ENCODE data around the gene LRRC43. TPM values are rescaled to one million over a fixed set of nuclear protein-coding genes. Genes with fewer than 3 reads are reported as not detected.

LRRC43 gene
- polyA plus RNA-seq, 1 donor from 2014 or later: 4.8 TPM

GRCh38 chr12:122162976-122163375, 19.9 kb upstream of the LRRC43 start:
- Histone ChIP-seq H2AFZ (ENCODE audit: low read depth, low read length) (no peak overlapping the region), H3K4me3 (ENCODE audit: low read length) (no peak overlapping the region), H3K9ac (ENCODE audit: low read length) (no peak overlapping the region), H3K36me3 (ENCODE audit: insufficient read depth, low read length) (no peaks in the 10 kb centered on the region), H3K9me3 (ENCODE audit: low read length) (no peaks in the 10 kb centered on the region), H3K79me2 (replicated peaks; ENCODE audit: insufficient read depth, low read length) (no peaks in the 10 kb centered on the region), H3K9me2 (ENCODE audit: insufficient read depth, low read length) (no peaks in the 10 kb centered on the region), H3K27me3 (ENCODE audit: insufficient read depth, low read depth, low read length) (no peaks in the 10 kb centered on the region), H3K4me2 (ENCODE audit: low read length) (no peak overlapping the region), H3K27ac (ENCODE audit: low read length) (no peak overlapping the region), H4K20me1 (ENCODE audit: insufficient read depth) (no peaks in the 10 kb centered on the region), H3F3A (ENCODE audit: insufficient read depth, low read length, poor library complexity, severe bottlenecking) (no peaks in the 10 kb centered on the region)
- no peak for TF ChIP-seq MXI1 (conservative IDR thresholded peaks at IDR 0.05; ENCODE audit: poor library complexity, severe bottlenecking)
- no peak for TF ChIP-seq RAD21 (conservative IDR thresholded peaks at IDR 0.05)
- TF ChIP-seq POLR2AphosphoS5 (IDR thresholded peaks at IDR 0.05): no peak
- no peak for TF ChIP-seq CTCF (IDR thresholded peaks at IDR 0.05; ENCODE audit: poor library complexity, severe bottlenecking)
- no peak for TF ChIP-seq EP300 (conservative IDR thresholded peaks at IDR 0.05; ENCODE audit: poor library complexity, severe bottlenecking)
- TF ChIP-seq REST (IDR thresholded peaks at IDR 0.05; ENCODE audit: borderline replicate concordance): no peak
- no peak for TF ChIP-seq SMC3 (conservative IDR thresholded peaks at IDR 0.05; ENCODE audit: poor library complexity)
- TF ChIP-seq TAF1 (IDR thresholded peaks at IDR 0.05; ENCODE audit: low read depth): no peak
- no peak for TF ChIP-seq EZH2 (IDR thresholded peaks at IDR 0.05; ENCODE audit: borderline replicate concordance, insufficient read depth, low read length, poor library complexity, severe bottlenecking)

GRCh38 chr12:122166422-122167349, 16.2 kb upstream of the LRRC43 start:
- Histone ChIP-seq H2AFZ (ENCODE audit: low read depth, low read length) (no peak overlapping the region), H3K27me3 (ENCODE audit: insufficient read depth, low read depth, low read length) (no peaks in the 10 kb centered on the region), H4K20me1 (ENCODE audit: insufficient read depth) (no peaks in the 10 kb centered on the region), H3K27ac (ENCODE audit: low read length) (no peak overlapping the region), H3K9ac (ENCODE audit: low read length) (no peak overlapping the region), H3K4me2 (ENCODE audit: low read length) (no peak overlapping the region), H3F3A (ENCODE audit: insufficient read depth, low read length, poor library complexity, severe bottlenecking) (no peaks in the 10 kb centered on the region), H3K9me3 (ENCODE audit: low read length) (no peaks in the 10 kb centered on the region), H3K4me3 (ENCODE audit: low read length) (no peak overlapping the region), H3K9me2 (ENCODE audit: insufficient read depth, low read length) (no peaks in the 10 kb centered on the region), H3K36me3 (ENCODE audit: insufficient read depth, low read length) (no peaks in the 10 kb centered on the region), H3K79me2 (replicated peaks; ENCODE audit: insufficient read depth, low read length) (no peaks in the 10 kb centered on the region)
- no peak for TF ChIP-seq EP300 (conservative IDR thresholded peaks at IDR 0.05; ENCODE audit: poor library complexity, severe bottlenecking)
- TF ChIP-seq SMC3 (conservative IDR thresholded peaks at IDR 0.05; ENCODE audit: poor library complexity): no peak
- TF ChIP-seq REST (IDR thresholded peaks at IDR 0.05; ENCODE audit: borderline replicate concordance): no peak
- TF ChIP-seq EZH2 (IDR thresholded peaks at IDR 0.05; ENCODE audit: borderline replicate concordance, insufficient read depth, low read length, poor library complexity, severe bottlenecking): no peak
- no peak for TF ChIP-seq TAF1 (IDR thresholded peaks at IDR 0.05; ENCODE audit: low read depth)
- TF ChIP-seq POLR2AphosphoS5 (IDR thresholded peaks at IDR 0.05): no peak
- TF ChIP-seq RAD21 (conservative IDR thresholded peaks at IDR 0.05): no peak
- no peak for TF ChIP-seq CTCF (IDR thresholded peaks at IDR 0.05; ENCODE audit: poor library complexity, severe bottlenecking)
- no peak for TF ChIP-seq MXI1 (conservative IDR thresholded peaks at IDR 0.05; ENCODE audit: poor library complexity, severe bottlenecking)

Data from neural cell (in vitro differentiated cells).